Caki2 (cell line): ENCODE data around the gene SAMD11. TPM values are rescaled to one million over a fixed set of nuclear protein-coding genes. Genes with fewer than 3 reads are reported as not detected.
"Not testable (repeated sequence)": the region's sequence is repeated elsewhere in the genome, so short reads cannot be mapped to it uniquely, and the experiment has no call there.

Experiments
- DNase-seq: peaks from one replicate; pipeline ENCODE4 v3.0.0-alpha.2; 2015; ENCODE audit warnings: low read depth
- in situ Hi-C: cut with HindIII; loops from 2 replicates; pipeline ENCODE4 v1.10.0; 2016; ENCODE audit warnings: low sequenced_read_pairs, low pct_unique_long_range_greater_than_20kb, mixed read lengths
- total RNA-seq: library from RNA; depleted of rRNA; stranded (reverse); fragments of >200 nt; shearing (Covaris generic); gene quantifications from 2 replicates; pipeline ENCODE4 v1.2.3, GENCODE V29; 2014; ENCODE audit warnings: low replicate concordance

The SAMD11 gene
- total RNA-seq, 1 experiment from 2014 or later: 69.4 TPM

- DNase-seq: no peak
- in situ Hi-C loops: no loop called here
Observed at GRCh38 chr1:978835-979743, 55.4 kb downstream of the SAMD11 start.

GRCh38 chr1:979744-980072, 56.0 kb downstream of the SAMD11 start:
- in situ Hi-C loops: no loop called here
- no peak for DNase-seq

- in situ Hi-C loops: no loop called here
- DNase-seq: no peak
Observed at GRCh38 chr1:980137-980571, 56.4 kb downstream of the SAMD11 start.

GRCh38 chr1:980602-981395, 57.1 kb downstream of the SAMD11 start:
- no peak for DNase-seq
- in situ Hi-C loops: no loop called here

GRCh38 chr1:981491-981954, 57.8 kb downstream of the SAMD11 start:
- no peak for DNase-seq
- in situ Hi-C loops: no loop called here

DNA sequence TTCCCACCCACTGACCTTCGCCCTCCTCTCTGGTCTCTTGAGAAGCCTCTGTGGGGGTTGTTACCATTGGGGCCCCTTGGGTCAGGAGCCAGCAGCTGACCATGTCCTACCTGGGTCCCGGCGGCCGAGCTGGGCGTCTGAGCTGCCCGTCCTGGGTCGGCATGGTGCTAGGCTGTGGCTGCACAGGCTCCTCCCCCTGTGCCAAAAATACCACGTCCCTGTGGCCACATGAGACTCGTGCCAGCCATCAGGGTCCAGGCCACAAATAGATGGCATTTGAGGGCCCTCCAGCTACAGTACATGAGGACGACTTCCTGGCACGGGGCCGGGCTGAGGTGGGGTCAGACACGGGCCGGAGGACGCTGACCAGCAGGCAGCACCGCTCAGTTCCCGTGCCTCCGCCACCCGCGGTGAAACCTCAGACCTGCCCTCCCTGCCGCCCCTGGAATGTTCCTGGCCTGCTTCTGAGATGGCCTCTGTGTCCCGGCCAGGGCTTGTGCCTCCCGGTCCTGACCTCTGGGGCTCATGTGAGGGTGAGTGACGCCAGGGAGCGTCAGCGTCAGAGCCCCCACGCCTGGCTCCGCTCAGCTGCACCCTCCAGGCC, 58.3 kb downstream of the SAMD11 start, which contains the start of gene PERM1:
TSS of gene PERM1 (minus strand) at position 139 of the 604 bp plus-strand sequence. CDS start 1,064 bp downstream, outside the sequence.
- in situ Hi-C loops: no loop called here
- no peak for DNase-seq

GRCh38 chr1:982765-983436, 59.2 kb downstream of the SAMD11 start:
- in situ Hi-C loops: no loop called here
- no peak for DNase-seq

- DNase-seq: no peak
- in situ Hi-C loops: no loop called here
Observed at GRCh38 chr1:983798-984475, 60.2 kb downstream of the SAMD11 start.

DNA sequence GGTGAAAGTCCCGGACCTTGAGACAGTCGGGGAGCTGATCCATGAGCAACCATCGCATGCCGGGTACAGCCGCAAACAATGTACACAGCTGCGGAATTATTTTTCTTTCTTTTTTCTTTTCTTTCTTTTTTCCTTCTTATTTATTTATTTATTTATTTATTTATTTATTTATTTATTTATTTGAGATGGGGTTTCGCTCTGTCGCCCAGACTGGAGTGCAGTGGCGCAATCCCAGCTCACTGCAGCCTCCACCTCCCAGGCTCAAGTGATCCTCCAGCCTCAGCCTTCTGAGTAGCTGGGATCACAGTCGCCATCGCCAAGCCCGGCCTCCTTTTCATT, 60.7 kb downstream of the SAMD11 start:
- in situ Hi-C loops: no loop called here
- DNase-seq: no peak

GRCh38 chr1:985126-985525, 61.4 kb downstream of the SAMD11 start:
- in situ Hi-C loops: no loop called here

DNA sequence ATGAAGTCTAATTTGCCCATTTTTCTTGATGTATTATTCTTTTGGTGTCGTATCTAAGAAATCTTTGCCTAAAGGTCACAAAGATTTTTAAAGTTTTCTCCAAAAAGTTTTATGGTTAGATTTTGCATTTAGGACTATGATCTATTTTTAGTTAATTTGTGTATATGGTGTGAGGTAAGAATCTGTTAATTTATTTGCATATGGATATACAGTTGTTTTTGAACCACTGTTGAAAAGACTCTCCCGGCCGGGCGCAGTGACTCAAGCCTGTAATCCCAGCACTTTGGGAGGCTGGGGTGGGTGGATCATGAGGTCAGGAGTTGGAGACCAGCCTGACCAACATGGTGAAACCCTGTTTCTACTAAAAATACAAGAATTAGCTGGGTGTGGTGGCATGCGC, 64.3 kb downstream of the SAMD11 start:
- DNase-seq, in situ Hi-C loops: not testable (repeated sequence)

More at GRCh38 chr1:985126-985525, 61.4 kb downstream of the SAMD11 start:
- DNase-seq: no peak

- in situ Hi-C loops, DNase-seq: not testable (repeated sequence)
Observed at GRCh38 chr1:991275-991674, 67.6 kb downstream of the SAMD11 start.

GRCh38 chr1:991895-992294, 68.2 kb downstream of the SAMD11 start:
- no peak for DNase-seq

GRCh38 chr1:992362-992761, 68.6 kb downstream of the SAMD11 start:
- in situ Hi-C loops: no loop called here
- DNase-seq: no peak

More at GRCh38 chr1:991895-992294, 68.2 kb downstream of the SAMD11 start:
- in situ Hi-C loops: no loop called here

GRCh38 chr1:993379-993995, 69.8 kb downstream of the SAMD11 start:
- DNase-seq: no peak
- in situ Hi-C loops: no loop called here
